Cardiac muscle cell (in vitro differentiated cells and primary cell): ENCODE results near the gene CARD8. TPM values are rescaled to one million over a fixed set of nuclear protein-coding genes. Genes with fewer than 3 reads are reported as not detected.

Experiments
- DNase-seq, 2 donors: peaks; one replicate each; pipeline versions ENCODE4 v3.0.0 to v3.0.0-alpha.2; 2010 to 2017; ENCODE audit warnings: low read depth in 1 of 2, low spot score in 1 of 2
- H3K27ac ChIP-seq: fragments of 200-600 bp; sonication (generic); 2 replicates; pipeline ENCODE4 v1.5.1; 2016
- H3K27me3 ChIP-seq: fragments of 200-600 bp; sonication (generic); 2 replicates; pipeline ENCODE4 v1.6.0; 2016; ENCODE audit warnings: control low read depth
- H3K36me3 ChIP-seq: fragments of 200-600 bp; sonication (generic); 2 replicates; pipeline ENCODE4 v1.5.1; 2016; ENCODE audit warnings: control low read depth
- H3K4me1 ChIP-seq: fragments of 200-600 bp; sonication (generic); 2 replicates; pipeline ENCODE4 v1.8.1; 2017; ENCODE audit warnings: low read depth, mild to moderate bottlenecking, mixed run types
- H3K4me3 ChIP-seq: fragments of 200-600 bp; sonication (generic); 2 replicates; pipeline ENCODE4 v1.5.1; 2016; ENCODE audit warnings: mild to moderate bottlenecking
- H3K9me3 ChIP-seq: fragments of 200-600 bp; sonication (generic); 2 replicates; pipeline ENCODE4 v1.5.1; 2017; ENCODE audit warnings: low read depth, mild to moderate bottlenecking, control low read depth
- polyA plus RNA-seq: library from polyadenylated mRNA; unstranded; fragments of >200 nt; fragmentation: Nextera tagmentation; extraction: Ambion mirVana; gene quantifications from 2 replicates; pipeline ENCODE4 v1.2.1, GENCODE V29; 2016
- total RNA-seq: library from RNA; depleted of rRNA; stranded (reverse); fragments of >200 nt; gene quantifications from 2 replicates; pipeline ENCODE4 v1.2.3, GENCODE V29; 2016
- TF ChIP-seq, protein P1 (sequence below): IDR thresholded peaks from 2 replicates; pipeline ENCODE4 v1.5.1; 2012; ENCODE audit warnings: low read depth, mild to moderate bottlenecking, low read length

The CARD8 gene
- total and polyA plus RNA-seq, 2 experiments from 2014 or later, result 19.1 to 57.6 TPM

GRCh38 chr19:48182434-48182833, 73.3 kb downstream of the CARD8 start:
- H3K27me3 ChIP-seq, result no peaks in the 10 kb centered on the region
- TF ChIP-seq, protein P1, sequence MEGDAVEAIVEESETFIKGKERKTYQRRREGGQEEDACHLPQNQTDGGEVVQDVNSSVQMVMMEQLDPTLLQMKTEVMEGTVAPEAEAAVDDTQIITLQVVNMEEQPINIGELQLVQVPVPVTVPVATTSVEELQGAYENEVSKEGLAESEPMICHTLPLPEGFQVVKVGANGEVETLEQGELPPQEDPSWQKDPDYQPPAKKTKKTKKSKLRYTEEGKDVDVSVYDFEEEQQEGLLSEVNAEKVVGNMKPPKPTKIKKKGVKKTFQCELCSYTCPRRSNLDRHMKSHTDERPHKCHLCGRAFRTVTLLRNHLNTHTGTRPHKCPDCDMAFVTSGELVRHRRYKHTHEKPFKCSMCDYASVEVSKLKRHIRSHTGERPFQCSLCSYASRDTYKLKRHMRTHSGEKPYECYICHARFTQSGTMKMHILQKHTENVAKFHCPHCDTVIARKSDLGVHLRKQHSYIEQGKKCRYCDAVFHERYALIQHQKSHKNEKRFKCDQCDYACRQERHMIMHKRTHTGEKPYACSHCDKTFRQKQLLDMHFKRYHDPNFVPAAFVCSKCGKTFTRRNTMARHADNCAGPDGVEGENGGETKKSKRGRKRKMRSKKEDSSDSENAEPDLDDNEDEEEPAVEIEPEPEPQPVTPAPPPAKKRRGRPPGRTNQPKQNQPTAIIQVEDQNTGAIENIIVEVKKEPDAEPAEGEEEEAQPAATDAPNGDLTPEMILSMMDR, result no peak
- H3K4me3 ChIP-seq, result no peak overlapping the region
- no peaks in the 10 kb centered on the region for H3K9me3 ChIP-seq
- H3K36me3 ChIP-seq, result no peaks in the 10 kb centered on the region
- DNase-seq, result no peak
- no peak overlapping the region for H3K27ac ChIP-seq
- no peaks in the 10 kb centered on the region for H3K4me1 ChIP-seq

- TF ChIP-seq, protein P1, result no peak
- H3K27me3 ChIP-seq, result no peaks in the 10 kb centered on the region
- H3K27ac ChIP-seq, result no peak overlapping the region
- no peaks in the 10 kb centered on the region for H3K4me1 ChIP-seq
- H3K36me3 ChIP-seq, result no peaks in the 10 kb centered on the region
- H3K9me3 ChIP-seq, result no peaks in the 10 kb centered on the region
- DNase-seq, result no peak
- H3K4me3 ChIP-seq, result no peak overlapping the region
Observed at GRCh38 chr19:48181505-48181904, 74.2 kb downstream of the CARD8 start.

DNA sequence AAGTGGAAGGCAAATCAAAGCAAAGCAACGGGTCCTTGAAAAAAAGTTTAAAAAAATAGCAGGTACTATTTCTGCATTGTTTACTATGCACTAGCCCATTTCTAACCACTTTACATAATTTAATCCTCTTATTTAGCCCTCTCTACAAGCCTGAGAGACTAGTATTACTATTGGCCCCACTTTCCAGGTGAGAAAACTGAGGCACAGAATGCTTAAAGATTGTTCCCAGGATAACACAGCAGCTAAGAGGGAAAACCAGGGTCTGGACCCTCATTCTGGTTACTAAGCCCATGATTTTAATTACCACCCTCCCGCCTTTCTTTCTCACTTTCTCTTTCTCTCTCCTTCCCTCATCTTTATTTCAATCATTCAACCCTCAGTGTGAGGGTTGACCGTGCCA, 79.5 kb downstream of the CARD8 start:
- TF ChIP-seq, protein P1, result no peak
- Histone ChIP-seq H3K36me3 (peaks cover 11% of the 10 kb centered on the region), H3K27ac (no peak overlapping the region), H3K4me3 (no peak overlapping the region), H3K4me1 (no peaks in the 10 kb centered on the region), H3K27me3 (no peaks in the 10 kb centered on the region), H3K9me3 (no peaks in the 10 kb centered on the region)
- no peak for DNase-seq

DNA sequence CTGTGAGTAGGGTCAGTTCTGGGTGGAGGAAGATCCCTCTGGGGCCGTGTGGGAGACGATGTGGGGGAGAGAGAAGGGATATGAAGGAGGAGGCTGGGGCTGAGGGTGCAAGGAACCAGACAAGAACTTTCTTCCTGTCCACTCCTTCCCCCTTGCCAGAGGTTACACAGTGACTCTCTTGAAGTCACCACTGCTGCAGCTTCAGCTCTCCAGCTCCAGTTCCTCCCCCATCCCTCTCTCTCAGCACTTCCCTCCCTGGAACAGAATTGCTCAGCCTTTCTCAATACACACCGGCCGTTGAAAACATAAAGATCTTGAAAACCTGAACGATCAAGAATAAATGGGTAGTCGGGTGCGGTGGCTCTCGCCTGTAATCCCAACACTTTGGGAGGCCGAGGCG, 80.1 kb downstream of the CARD8 start:
- TF ChIP-seq, protein P1, result no peak
- H3K9me3 ChIP-seq, result no peaks in the 10 kb centered on the region
- DNase-seq, result no peak
- peaks cover 11% of the 10 kb centered on the region for H3K36me3 ChIP-seq
- peak overlapping the region; percentile 23 for H3K27ac ChIP-seq
- H3K27me3 ChIP-seq, result no peaks in the 10 kb centered on the region
- H3K4me3 ChIP-seq, result no peak overlapping the region
- no peaks in the 10 kb centered on the region for H3K4me1 ChIP-seq

- no peak for DNase-seq
- no peaks in the 10 kb centered on the region for H3K27me3 ChIP-seq
- H3K36me3 ChIP-seq, result peaks cover 11% of the 10 kb centered on the region
- H3K4me3 ChIP-seq, result no peak overlapping the region
- TF ChIP-seq, protein P1, result no peak
- no peaks in the 10 kb centered on the region for H3K4me1 ChIP-seq
- no peak overlapping the region for H3K27ac ChIP-seq
- no peaks in the 10 kb centered on the region for H3K9me3 ChIP-seq
Observed at GRCh38 chr19:48174445-48175030, 81.2 kb downstream of the CARD8 start.
